MM.1S (cell line): ENCODE results near the gene MYLK2.

Experiments
- DNase-seq: peaks from one replicate; pipeline ENCODE4 v3.0.0-alpha.2; 2015
- H2AFZ ChIP-seq: fragments of 300-600 bp; sonication (generic); 2 replicates; pipeline ENCODE4 v1.6.0; 2016; ENCODE audit warnings: antibody characterized with exemption, low read length
- H3F3A ChIP-seq: fragments of 300-600 bp; sonication (generic); 2 replicates; pipeline ENCODE4 v1.6.1; 2016; ENCODE audit warnings: mild to moderate bottlenecking, antibody characterized with exemption, low read length, moderate library complexity, mixed read lengths; ENCODE audit not compliant: insufficient read depth
- H3K27ac ChIP-seq: fragments of 300-600 bp; sonication (generic); 2 replicates; pipeline ENCODE4 v1.5.1; 2016; ENCODE audit warnings: mild to moderate bottlenecking, low read length
- H3K27me3 ChIP-seq: fragments of 300-600 bp; sonication (generic); replicated peaks from 2 replicates; pipeline ENCODE4 v1.6.0; 2016; ENCODE audit warnings: low read length; ENCODE audit not compliant: insufficient read depth
- H3K36me3 ChIP-seq: fragments of 300-600 bp; sonication (generic); replicated peaks from 2 replicates; pipeline ENCODE4 v1.6.1; 2016; ENCODE audit warnings: mild to moderate bottlenecking, low read length, mixed read lengths; ENCODE audit not compliant: insufficient read depth
- H3K4me1 ChIP-seq: fragments of 300-600 bp; sonication (generic); 2 replicates; pipeline ENCODE4 v1.6.1; 2016; ENCODE audit warnings: low read length, mixed read lengths
- H3K4me2 ChIP-seq: fragments of 300-600 bp; sonication (generic); 2 replicates; pipeline ENCODE4 v1.6.0; 2016; ENCODE audit warnings: low read depth, low read length
- H3K4me3 ChIP-seq: fragments of 300-600 bp; sonication (generic); 2 replicates; pipeline ENCODE4 v1.5.1; 2016; ENCODE audit warnings: low read length, mixed read lengths
- H3K79me2 ChIP-seq: fragments of 300-600 bp; sonication (generic); 2 replicates; pipeline ENCODE4 v1.6.1; 2016; ENCODE audit warnings: mixed run types, low read length, mixed read lengths
- H3K9ac ChIP-seq: fragments of 300-600 bp; sonication (generic); 2 replicates; pipeline ENCODE4 v1.6.1; 2016; ENCODE audit warnings: low read length, mixed read lengths
- H3K9me2 ChIP-seq: fragments of 300-600 bp; sonication (generic); replicated peaks from 2 replicates; pipeline ENCODE4 v1.6.1; 2016; ENCODE audit warnings: mild to moderate bottlenecking, low read length, mixed read lengths; ENCODE audit not compliant: insufficient read depth
- H3K9me3 ChIP-seq: fragments of 300-600 bp; sonication (generic); replicated peaks from 2 replicates; pipeline ENCODE4 v1.6.1; 2016; ENCODE audit warnings: mild to moderate bottlenecking, low read length, mixed read lengths; ENCODE audit not compliant: insufficient read depth
- H4K20me1 ChIP-seq: fragments of 300-600 bp; sonication (generic); 2 replicates; pipeline ENCODE4 v1.6.1; 2016; ENCODE audit warnings: mild to moderate bottlenecking, low read length, moderate library complexity, mixed read lengths; ENCODE audit not compliant: insufficient read depth
- EZH2 ChIP-seq: fragments of 300-600 bp; sonication (generic); optimal IDR thresholded peaks from 2 replicates; pipeline ENCODE3; 2017; ENCODE audit warnings: low read depth, mild to moderate bottlenecking, antibody characterized with exemption, low read length, mixed read lengths
- EZH2phosphoT487 ChIP-seq: fragments of 300-600 bp; sonication (generic); IDR thresholded peaks from 2 replicates; pipeline ENCODE4 v1.6.1; 2018; ENCODE audit warnings: antibody characterized with exemption, low read length
- TF ChIP-seq, protein P1 (sequence below): fragments of 300-600 bp; sonication (generic); IDR thresholded peaks from 2 replicates; pipeline ENCODE4 v1.5.1; 2016; ENCODE audit warnings: antibody characterized with exemption, low read length, mixed read lengths

MYLK2 gene

DNA sequence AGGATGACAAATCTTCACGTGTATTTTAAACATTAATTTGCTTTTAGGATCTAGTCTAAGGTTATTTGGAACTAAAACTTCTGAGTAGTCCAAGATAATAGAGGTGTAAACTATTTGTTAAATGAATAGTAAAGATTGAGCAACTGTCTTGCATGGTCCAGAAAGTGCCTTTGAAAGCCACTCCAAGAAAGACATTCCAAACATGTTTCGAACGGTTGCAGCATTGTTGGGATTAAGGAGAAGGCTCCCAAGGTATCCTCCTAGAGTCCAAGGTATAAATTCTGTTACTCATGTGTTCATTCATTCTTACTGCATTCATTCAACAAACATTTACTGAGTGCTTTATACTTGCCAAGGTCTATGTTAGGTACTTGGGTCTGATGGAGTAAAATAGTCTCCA, 28.8 kb upstream of the MYLK2 start:
- Histone ChIP-seq H3F3A (no peaks in the 10 kb centered on the region), H3K36me3 (peaks cover 24% of the 10 kb centered on the region; the same call in 1 of the 2 replicates), H3K27ac (no peak overlapping the region), H3K27me3 (no peaks in the 10 kb centered on the region), H3K79me2 (0 out of 2 replicates have a peak, but pooled peaks cover 6% of the 10 kb centered on the region), H3K9me3 (no peaks in the 10 kb centered on the region), H3K9ac (no peak overlapping the region), H2AFZ (no peak overlapping the region), H3K4me2 (no peak overlapping the region), H4K20me1 (no peaks in the 10 kb centered on the region), H3K4me3 (no peak overlapping the region), H3K4me1 (no peaks in the 10 kb centered on the region), H3K9me2 (no peaks in the 10 kb centered on the region)
- no peak for TF ChIP-seq EZH2
- DNase-seq: no peak

DNA sequence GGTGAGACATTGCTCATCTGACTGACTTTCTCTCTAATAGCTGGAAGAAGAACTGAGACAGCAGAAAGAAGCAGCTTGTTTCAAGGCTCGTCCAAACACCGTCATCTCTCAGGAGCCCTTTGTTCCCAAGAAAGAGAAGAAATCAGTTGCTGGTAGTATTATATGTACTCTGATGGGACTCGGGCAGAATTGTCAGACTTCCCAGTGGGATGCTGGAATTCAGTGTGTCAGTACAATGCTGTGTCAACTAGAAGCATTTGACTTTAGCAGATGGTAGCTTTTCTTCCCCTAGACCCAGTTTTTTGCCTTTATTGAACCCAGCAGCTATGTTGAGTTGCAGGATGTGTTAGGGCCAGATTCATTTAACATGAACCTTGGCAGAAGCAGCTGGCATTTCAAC, 21.8 kb upstream of the MYLK2 start:
- Histone ChIP-seq H3K36me3 (peaks cover 35% of the 10 kb centered on the region), H3K9ac (no peak overlapping the region), H3K79me2 (0 out of 2 replicates have a peak, but pooled peaks cover 4% of the 10 kb centered on the region), H3K9me3 (no peaks in the 10 kb centered on the region), H3F3A (0 out of 2 replicates have a peak, but pooled peaks cover 3% of the 10 kb centered on the region), H3K4me1 (no peaks in the 10 kb centered on the region), H2AFZ (no peak overlapping the region), H3K4me3 (no peak overlapping the region), H3K4me2 (no peak overlapping the region), H4K20me1 (no peaks in the 10 kb centered on the region), H3K27me3 (no peaks in the 10 kb centered on the region), H3K27ac (no peak overlapping the region), H3K9me2 (no peaks in the 10 kb centered on the region)
- DNase-seq: no peak
- TF ChIP-seq EZH2: no peak
- no peak for TF ChIP-seq EZH2phosphoT487
- TF ChIP-seq, protein P1, sequence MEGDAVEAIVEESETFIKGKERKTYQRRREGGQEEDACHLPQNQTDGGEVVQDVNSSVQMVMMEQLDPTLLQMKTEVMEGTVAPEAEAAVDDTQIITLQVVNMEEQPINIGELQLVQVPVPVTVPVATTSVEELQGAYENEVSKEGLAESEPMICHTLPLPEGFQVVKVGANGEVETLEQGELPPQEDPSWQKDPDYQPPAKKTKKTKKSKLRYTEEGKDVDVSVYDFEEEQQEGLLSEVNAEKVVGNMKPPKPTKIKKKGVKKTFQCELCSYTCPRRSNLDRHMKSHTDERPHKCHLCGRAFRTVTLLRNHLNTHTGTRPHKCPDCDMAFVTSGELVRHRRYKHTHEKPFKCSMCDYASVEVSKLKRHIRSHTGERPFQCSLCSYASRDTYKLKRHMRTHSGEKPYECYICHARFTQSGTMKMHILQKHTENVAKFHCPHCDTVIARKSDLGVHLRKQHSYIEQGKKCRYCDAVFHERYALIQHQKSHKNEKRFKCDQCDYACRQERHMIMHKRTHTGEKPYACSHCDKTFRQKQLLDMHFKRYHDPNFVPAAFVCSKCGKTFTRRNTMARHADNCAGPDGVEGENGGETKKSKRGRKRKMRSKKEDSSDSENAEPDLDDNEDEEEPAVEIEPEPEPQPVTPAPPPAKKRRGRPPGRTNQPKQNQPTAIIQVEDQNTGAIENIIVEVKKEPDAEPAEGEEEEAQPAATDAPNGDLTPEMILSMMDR: no peak

DNA sequence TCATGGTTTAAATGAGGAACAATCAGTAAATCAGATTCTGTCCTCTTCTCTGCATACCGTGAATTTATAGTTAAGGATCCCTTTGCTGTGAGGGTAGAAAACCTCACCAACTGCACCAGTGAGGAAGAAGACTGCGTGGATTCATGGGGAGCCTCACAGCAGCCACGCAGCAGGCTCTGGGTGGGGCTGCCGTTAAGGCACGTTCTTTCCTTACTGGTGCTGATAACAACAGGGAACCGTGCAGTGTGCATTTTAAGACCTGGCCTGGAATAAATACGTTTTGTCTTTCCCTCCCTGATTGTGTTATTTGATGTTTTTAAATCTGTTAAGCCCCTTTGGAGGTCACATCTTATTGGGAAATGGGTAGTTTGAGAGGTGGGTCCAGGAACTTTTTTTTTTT, 17.6 kb upstream of the MYLK2 start:
- TF ChIP-seq EZH2phosphoT487 (no peak), EZH2 (no peak)
- TF ChIP-seq, protein P1: no peak
- Histone ChIP-seq H3K36me3 (peaks cover 23% of the 10 kb centered on the region), H2AFZ (no peak overlapping the region)

DNA sequence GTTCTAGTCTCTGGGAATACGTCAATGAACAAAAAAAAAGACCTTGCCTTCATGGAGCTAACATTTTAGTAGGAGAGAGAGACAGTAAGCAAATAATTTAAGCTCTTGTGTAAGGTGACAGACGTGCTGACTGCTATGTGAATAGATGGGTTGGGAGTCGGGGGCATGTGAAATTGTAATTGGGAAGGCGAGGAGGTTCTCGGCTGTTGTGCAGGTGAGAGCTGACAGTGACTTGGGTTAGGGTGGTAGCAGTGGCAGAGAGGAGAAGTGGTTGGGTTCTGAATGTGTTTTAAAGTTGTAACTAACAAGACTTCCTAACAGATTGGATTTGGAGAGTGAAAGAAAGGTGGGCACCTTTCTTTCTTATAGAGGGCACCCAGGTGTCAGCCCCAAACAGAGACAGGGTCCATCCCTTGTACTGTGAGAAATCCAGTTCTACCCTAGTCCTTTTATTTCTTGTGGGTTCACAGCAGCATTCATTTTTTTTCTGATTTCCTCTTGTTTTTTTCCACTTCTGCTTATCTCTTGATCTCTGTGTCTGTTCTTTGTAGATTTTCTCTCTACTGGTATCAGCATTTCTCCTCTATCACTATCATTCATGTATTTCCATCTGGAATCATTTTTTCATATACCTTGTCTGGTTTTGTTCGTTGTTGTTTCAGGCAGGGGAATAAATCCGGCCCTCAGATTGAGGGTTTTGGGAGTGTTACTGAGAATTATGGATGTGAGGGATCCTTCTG, 15.4 kb upstream of the MYLK2 start:
- Histone ChIP-seq H2AFZ (no peak overlapping the region), H3K9me2 (no peaks in the 10 kb centered on the region), H4K20me1 (no peaks in the 10 kb centered on the region), H3F3A (no peaks in the 10 kb centered on the region), H3K9me3 (no peaks in the 10 kb centered on the region), H3K4me1 (no peaks in the 10 kb centered on the region), H3K27ac (no peak overlapping the region), H3K79me2 (no peaks in the 10 kb centered on the region), H3K9ac (no peak overlapping the region), H3K27me3 (no peaks in the 10 kb centered on the region), H3K4me3 (no peak overlapping the region), H3K4me2 (no peak overlapping the region), H3K36me3 (peaks cover 7% of the 10 kb centered on the region; the same call in 1 of the 2 replicates)
- TF ChIP-seq, protein P1: no peak
- no peak for TF ChIP-seq EZH2phosphoT487
- no peak for TF ChIP-seq EZH2
- DNase-seq: no peak

More for the DNA sequence above, 17.6 kb upstream of the MYLK2 start:
- H3K9me2 ChIP-seq: no peaks in the 10 kb centered on the region
- H3K27me3 ChIP-seq: no peaks in the 10 kb centered on the region
- H3K9me3 ChIP-seq: no peaks in the 10 kb centered on the region
- no peak for DNase-seq
- no peaks in the 10 kb centered on the region for H4K20me1 ChIP-seq
- no peaks in the 10 kb centered on the region for H3K79me2 ChIP-seq
- H3K9ac ChIP-seq: no peak overlapping the region
- no peak overlapping the region for H3K4me3 ChIP-seq
- H3F3A ChIP-seq: no peaks in the 10 kb centered on the region
- no peak overlapping the region for H3K4me2 ChIP-seq
- no peak overlapping the region for H3K27ac ChIP-seq
- H3K4me1 ChIP-seq: no peaks in the 10 kb centered on the region
